OCI-LY1 (cell line): Measurements from ENCODE around the gene VIL1.

Experiments
- CTCF ChIP-seq: fragments of 200-600 bp; sonication (generic), shearing (Covaris generic); IDR thresholded peaks from 2 replicates; pipeline ENCODE4 v1.5.1; 2017; ENCODE audit warnings: mild to moderate bottlenecking, antibody characterized with exemption, low read length, moderate library complexity, mixed read lengths
- EZH2 ChIP-seq: fragments of 200-600 bp; sonication (generic), shearing (Covaris generic); IDR thresholded peaks from 2 replicates; pipeline ENCODE4 v1.8.0; 2017; ENCODE audit warnings: borderline replicate concordance, mixed run types, mild to moderate bottlenecking, antibody characterized with exemption, low read length, moderate library complexity, mixed read lengths

GRCh38 chr2:218386505-218387368, 32.2 kb upstream of the VIL1 start:
- TF ChIP-seq CTCF (no peak), EZH2 (no peak)
